Ectodermal cell (in vitro differentiated cells): ENCODE data around the gene PGP.
"Not testable (repeated sequence)": the region's sequence is repeated elsewhere in the genome, so short reads cannot be mapped to it uniquely, and the experiment has no call there.

Source experiments
- H3K27ac ChIP-seq: 2 replicates; pipeline ENCODE4 v1.7.0; 2013; ENCODE audit warnings: mild to moderate bottlenecking, low read depth, low read length; ENCODE audit not compliant: insufficient read depth, poor library complexity, severe bottlenecking
- H3K27me3 ChIP-seq: 2 replicates; pipeline ENCODE4 v1.7.0; 2013; ENCODE audit warnings: mild to moderate bottlenecking, low read length; ENCODE audit not compliant: insufficient read depth, control insufficient read depth, poor library complexity, severe bottlenecking
- H3K36me3 ChIP-seq: one replicate; pipeline ENCODE4 v1.7.0; 2013; ENCODE audit warnings: low read length; ENCODE audit not compliant: control insufficient read depth, insufficient read depth
- H3K4me1 ChIP-seq: one replicate; pipeline ENCODE4 v1.7.0; 2013; ENCODE audit warnings: low read length; ENCODE audit not compliant: control insufficient read depth, insufficient read depth
- H3K4me3 ChIP-seq: 2 replicates; pipeline ENCODE4 v1.7.0; 2013; ENCODE audit warnings: low read depth, low read length, control low read depth; ENCODE audit not compliant: insufficient read depth
- H3K9me3 ChIP-seq: 2 replicates; pipeline ENCODE4 v1.7.0; 2013; ENCODE audit warnings: mild to moderate bottlenecking, low read length, moderate library complexity; ENCODE audit not compliant: control insufficient read depth
- WGBS, 2 experiments: methylation state at CpG; one replicate each; pipeline ENCODE4 v1.1.7; 2013; ENCODE audit warnings: missing lambda C conversion rate in 2 of 2; 5-methylcytosine and 5-hydroxymethylcytosine counted together

PGP gene

GRCh38 chr16:2246301-2246885, 31.8 kb upstream of the PGP start:
- no peak overlapping the region for H3K27ac ChIP-seq
- WGBS, 2 experiments, result 96% methylated on average over 18 of the region's 18 CpGs
- H3K36me3 ChIP-seq, result peaks cover 20% of the 10 kb centered on the region
- no peaks in the 10 kb centered on the region for H3K9me3 ChIP-seq
- H3K4me3 ChIP-seq, result no peak overlapping the region
- no peaks in the 10 kb centered on the region for H3K27me3 ChIP-seq
- H3K4me1 ChIP-seq, result no peaks in the 10 kb centered on the region

- no peaks in the 10 kb centered on the region for H3K9me3 ChIP-seq
- no peaks in the 10 kb centered on the region for H3K27me3 ChIP-seq
- peaks cover 20% of the 10 kb centered on the region for H3K36me3 ChIP-seq
- H3K27ac ChIP-seq, result no peak overlapping the region
- no peaks in the 10 kb centered on the region for H3K4me1 ChIP-seq
- no peak overlapping the region for H3K4me3 ChIP-seq
- 94 to 95% methylated on average over 30 of the region's 30 CpGs for WGBS, 2 experiments
Measured at GRCh38 chr16:2244926-2245795, 30.5 kb upstream of the PGP start.

GRCh38 chr16:2244301-2244700, 29.7 kb upstream of the PGP start:
- Histone ChIP-seq H3K4me3 (no peak overlapping the region), H3K4me1 (no peaks in the 10 kb centered on the region), H3K9me3 (no peaks in the 10 kb centered on the region), H3K27me3 (no peaks in the 10 kb centered on the region), H3K36me3 (peaks cover 20% of the 10 kb centered on the region), H3K27ac (no peak overlapping the region)
- WGBS, 2 experiments, result 87 to 88% methylated on average over 17 of the region's 17 CpGs

- Histone ChIP-seq H3K36me3 (peaks cover 20% of the 10 kb centered on the region), H3K4me1 (peaks cover 3% of the 10 kb centered on the region), H3K27ac (no peak overlapping the region), H3K4me3 (no peak overlapping the region), H3K9me3 (no peaks in the 10 kb centered on the region), H3K27me3 (no peaks in the 10 kb centered on the region)
- WGBS, 2 experiments, result 94 to 95% methylated on average over 11 of the region's 11 CpGs
Measured at GRCh38 chr16:2243781-2244180, 29.1 kb upstream of the PGP start.

- peaks cover 7% of the 10 kb centered on the region for H3K4me1 ChIP-seq
- H3K9me3 ChIP-seq, result no peaks in the 10 kb centered on the region
- WGBS, 2 experiments, result 95 to 96% methylated on average over 19 of the region's 19 CpGs
- H3K4me3 ChIP-seq, result no peak overlapping the region
- H3K27me3 ChIP-seq, result peaks cover 6% of the 10 kb centered on the region
- H3K36me3 ChIP-seq, result peaks cover 20% of the 10 kb centered on the region
- no peak overlapping the region for H3K27ac ChIP-seq
Measured at GRCh38 chr16:2243031-2243528, 28.4 kb upstream of the PGP start.

GRCh38 chr16:2242598-2242997, 28.0 kb upstream of the PGP start:
- WGBS, 2 experiments, result 94 to 97% methylated on average over 11 of the region's 11 CpGs
- Histone ChIP-seq H3K4me3 (no peak overlapping the region), H3K9me3 (no peaks in the 10 kb centered on the region), H3K27ac (no peak overlapping the region), H3K36me3 (peaks cover 20% of the 10 kb centered on the region), H3K4me1 (peaks cover 7% of the 10 kb centered on the region), H3K27me3 (peaks cover 11% of the 10 kb centered on the region)

GRCh38 chr16:2240331-2240730, 25.7 kb upstream of the PGP start:
- H3K4me3 ChIP-seq, H3K27ac ChIP-seq, H3K9me3 ChIP-seq: not testable (repeated sequence)
- Histone ChIP-seq H3K27me3 (peaks cover 32% of the 10 kb centered on the region), H3K4me1 (peaks cover 13% of the 10 kb centered on the region), H3K36me3 (peaks cover 15% of the 10 kb centered on the region)
- WGBS, 2 experiments, result 91% methylated on average over 9 of the region's 9 CpGs

- Histone ChIP-seq H3K9me3 (no peaks in the 10 kb centered on the region), H3K4me1 (peaks cover 13% of the 10 kb centered on the region), H3K27me3 (peaks cover 32% of the 10 kb centered on the region), H3K27ac (no peak overlapping the region), H3K4me3 (no peak overlapping the region), H3K36me3 (peaks cover 19% of the 10 kb centered on the region)
- WGBS, 2 experiments, result 62 to 67% methylated on average over 15 of the region's 15 CpGs
Measured at GRCh38 chr16:2238838-2239675, 24.4 kb upstream of the PGP start.

GRCh38 chr16:2238150-2238837, 23.7 kb upstream of the PGP start:
- 65 to 66% methylated on average over 18 of the region's 18 CpGs for WGBS, 2 experiments
- H3K36me3 ChIP-seq, result peaks cover 22% of the 10 kb centered on the region

More at GRCh38 chr16:2238150-2238837, 23.7 kb upstream of the PGP start:
- H3K4me1 ChIP-seq, result peaks cover 13% of the 10 kb centered on the region
- H3K9me3 ChIP-seq, result no peaks in the 10 kb centered on the region
- H3K27ac ChIP-seq, result no peak overlapping the region
- H3K4me3 ChIP-seq, result no peak overlapping the region
- H3K27me3 ChIP-seq, result peaks cover 32% of the 10 kb centered on the region
